Mesenchymal stem cell (in vitro differentiated cells and primary cell): ENCODE measurements around the gene PRKCQ.

Experiments
- DNase-seq: peaks from one replicate; pipeline ENCODE4 v3.0.0-alpha.2; 2013
- H2AFZ ChIP-seq: one replicate; pipeline ENCODE4 v1.6.1; 2013; ENCODE audit warnings: low read depth, mild to moderate bottlenecking, control low read depth, inconsistent platforms, low read length, moderate library complexity
- H2AK5ac ChIP-seq: 2 replicates; pipeline ENCODE4 v1.6.1; 2013; ENCODE audit warnings: low read length, moderate library complexity, mild to moderate bottlenecking, inconsistent platforms; ENCODE audit not compliant: severe bottlenecking
- H2BK120ac ChIP-seq: one replicate; pipeline ENCODE4 v1.6.1; 2013; ENCODE audit warnings: low read depth, mild to moderate bottlenecking, inconsistent platforms, low read length, moderate library complexity
- H2BK12ac ChIP-seq, 2 experiments: one replicate each; pipeline ENCODE4 v1.6.1; 2013; ENCODE audit warnings: inconsistent platforms in 2 of 2, low read length in 2 of 2, mild to moderate bottlenecking in 2 of 2, moderate library complexity in 2 of 2, control low read depth in 1 of 2
- H2BK15ac ChIP-seq: one replicate; pipeline ENCODE4 v1.6.1; 2013; ENCODE audit warnings: mild to moderate bottlenecking, low read depth, inconsistent platforms; ENCODE audit not compliant: poor library complexity, severe bottlenecking
- H2BK5ac ChIP-seq: 2 replicates; pipeline ENCODE4 v1.6.1; 2013; ENCODE audit warnings: low read depth, mild to moderate bottlenecking, low read length, control low read depth, inconsistent platforms; ENCODE audit not compliant: poor library complexity, severe bottlenecking
- H3K14ac ChIP-seq, 2 experiments: one replicate each; pipeline ENCODE4 v1.6.1; 2013; ENCODE audit warnings: inconsistent platforms in 2 of 2, low read length in 2 of 2, control low read depth in 1 of 2, mild to moderate bottlenecking in 1 of 2, moderate library complexity in 1 of 2
- H3K18ac ChIP-seq, 2 experiments: one replicate each; pipeline ENCODE4 v1.6.1; 2013; ENCODE audit warnings: inconsistent platforms in 2 of 2, low read length in 2 of 2, control low read depth in 1 of 2, low read depth in 1 of 2, mild to moderate bottlenecking in 1 of 2
- H3K23ac ChIP-seq, 2 experiments: one replicate each; pipeline ENCODE4 v1.6.1; 2013; ENCODE audit warnings: inconsistent platforms in 2 of 2, low read length in 2 of 2, mild to moderate bottlenecking in 2 of 2, moderate library complexity in 2 of 2, control low read depth in 1 of 2
- H3K27ac ChIP-seq: 2 replicates; pipeline ENCODE4 v1.5.1; 2013; ENCODE audit warnings: mild to moderate bottlenecking, moderate library complexity, low read length, control low read depth, inconsistent platforms; ENCODE audit not compliant: poor library complexity, severe bottlenecking
- H3K27me3 ChIP-seq, 2 experiments: 2 replicates each; pipeline versions ENCODE4 v1.6.1 to v1.7.0; 2013; ENCODE audit warnings: low read length in 2 of 2, mild to moderate bottlenecking in 2 of 2, moderate library complexity in 2 of 2, control low read depth in 1 of 2, inconsistent platforms in 1 of 2; ENCODE audit not compliant: control insufficient read depth in 1 of 2, insufficient read depth in 1 of 2
- H3K36me3 ChIP-seq, 2 experiments: 2 replicates each; pipeline versions ENCODE4 v1.6.1 to v1.7.0; 2013; ENCODE audit warnings: low read length in 2 of 2, control low read depth in 1 of 2, inconsistent platforms in 1 of 2, low read depth in 1 of 2, mild to moderate bottlenecking in 1 of 2; ENCODE audit not compliant: insufficient read depth in 2 of 2, control insufficient read depth in 1 of 2
- H3K4ac ChIP-seq, 2 experiments: one replicate each; pipeline ENCODE4 v1.6.1; 2013; ENCODE audit warnings: inconsistent platforms in 2 of 2, low read length in 2 of 2, mild to moderate bottlenecking in 2 of 2, moderate library complexity in 2 of 2, control low read depth in 1 of 2, low read depth in 1 of 2
- H3K4me1 ChIP-seq: 2 replicates; pipeline ENCODE4 v1.6.1; 2013; ENCODE audit warnings: low read depth, low read length, control low read depth; ENCODE audit not compliant: control insufficient read depth, insufficient read depth
- H3K4me2 ChIP-seq: 2 replicates; pipeline ENCODE4 v1.6.1; 2013; ENCODE audit warnings: low read length, mild to moderate bottlenecking, inconsistent platforms; ENCODE audit not compliant: poor library complexity, severe bottlenecking
- H3K4me3 ChIP-seq, 2 experiments: 2 replicates each; pipeline versions ENCODE4 v1.5.1 to v1.7.0; 2013; ENCODE audit warnings: low read length in 2 of 2, mild to moderate bottlenecking in 2 of 2, control low read depth in 1 of 2, low read depth in 1 of 2; ENCODE audit not compliant: insufficient read depth in 1 of 2
- H3K79me1 ChIP-seq: replicated peaks from 2 replicates; pipeline ENCODE4 v1.6.1; 2013; ENCODE audit warnings: mild to moderate bottlenecking, control low read depth, low read length, inconsistent platforms; ENCODE audit not compliant: poor library complexity, severe bottlenecking
- H3K9ac ChIP-seq: 2 replicates; pipeline ENCODE4 v1.7.0; 2013; ENCODE audit warnings: mild to moderate bottlenecking, low read length, moderate library complexity
- H3K9me3 ChIP-seq: 2 replicates; pipeline ENCODE4 v1.7.0; 2013; ENCODE audit warnings: mild to moderate bottlenecking, low read length; ENCODE audit not compliant: control insufficient read depth
- H4K8ac ChIP-seq: one replicate; pipeline ENCODE4 v1.6.1; 2013; ENCODE audit warnings: inconsistent platforms, mild to moderate bottlenecking, low read length, moderate library complexity
- H4K91ac ChIP-seq: one replicate; pipeline ENCODE4 v1.6.1; 2013; ENCODE audit warnings: mild to moderate bottlenecking, low read length, inconsistent platforms
- whole genome bisulfite sequencing: methylation state at CpG from one replicate; pipeline ENCODE4 v1.1.7; 2013; ENCODE audit warnings: mixed read lengths; 5-methylcytosine and 5-hydroxymethylcytosine counted together

Gene PRKCQ

GRCh38 chr10:6558272-6558671 is 21.8 kb downstream of the PRKCQ start:
- Histone ChIP-seq H3K14ac (no peak overlapping the region), H4K8ac (no peak overlapping the region), H3K79me1 (no peaks in the 10 kb centered on the region), H2AK5ac (no peak overlapping the region), H2BK120ac (no peak overlapping the region), H3K27me3 (peaks cover 3 to 16% of the 10 kb centered on the region in 2 experiments), H3K23ac (no peak overlapping the region), H3K36me3 (no peaks in the 10 kb centered on the region), H3K18ac (no peak overlapping the region), H3K4me2 (no peak overlapping the region), H3K27ac (no peak overlapping the region), H3K9me3 (no peaks in the 10 kb centered on the region), H3K4me3 (no peak overlapping the region), H2BK12ac (no peak overlapping the region), H2AFZ (no peak overlapping the region), H3K9ac (no peak overlapping the region), H2BK15ac (no peak overlapping the region), H4K91ac (no peak overlapping the region), H3K4me1 (no peaks in the 10 kb centered on the region), H3K4ac (no peak overlapping the region), H2BK5ac (no peak overlapping the region)
- no peak for DNase-seq
- 99% methylated on average over 2 of the region's 2 CpGs for WGBS

GRCh38 chr10:6553937-6554336 is 26.1 kb downstream of the PRKCQ start:
- Histone ChIP-seq H2BK5ac (no peak overlapping the region), H4K91ac (no peak overlapping the region), H2BK15ac (no peak overlapping the region), H2AK5ac (no peak overlapping the region), H3K27ac (no peak overlapping the region), H3K79me1 (no peaks in the 10 kb centered on the region), H3K4ac (no peak overlapping the region), H3K36me3 (no peaks in the 10 kb centered on the region), H4K8ac (no peak overlapping the region), H3K14ac (no peak overlapping the region), H3K9me3 (no peaks in the 10 kb centered on the region), H3K9ac (no peak overlapping the region), H2AFZ (no peak overlapping the region), H3K27me3 (no peaks in the 10 kb centered on the region), H3K4me1 (no peaks in the 10 kb centered on the region), H3K4me3 (no peak overlapping the region), H3K23ac (no peak overlapping the region), H2BK12ac (no peak overlapping the region), H2BK120ac (no peak overlapping the region), H3K4me2 (no peak overlapping the region), H3K18ac (no peak overlapping the region)
- WGBS: 74% methylated on average over 7 of the region's 7 CpGs
- no peak for DNase-seq

- no peaks in the 10 kb centered on the region for H3K36me3 ChIP-seq
- no peak overlapping the region for H3K4me3 ChIP-seq
- no peak overlapping the region for H4K8ac ChIP-seq
- no peak overlapping the region for H3K9ac ChIP-seq
- no peak overlapping the region for H2BK15ac ChIP-seq
- H3K4me2 ChIP-seq: no peak overlapping the region
- H3K4ac ChIP-seq: no peak overlapping the region
- no peak for DNase-seq
- no peak overlapping the region for H2AK5ac ChIP-seq
- peaks cover 0 to 16% of the 10 kb centered on the region in 2 experiments for H3K27me3 ChIP-seq
- H2AFZ ChIP-seq: no peak overlapping the region
- no peak overlapping the region for H2BK120ac ChIP-seq
- H2BK12ac ChIP-seq: no peak overlapping the region
- peaks cover 3% of the 10 kb centered on the region for H3K9me3 ChIP-seq
- H3K27ac ChIP-seq: no peak overlapping the region
- H2BK5ac ChIP-seq: no peak overlapping the region
- no peak overlapping the region for H3K18ac ChIP-seq
- H3K4me1 ChIP-seq: no peaks in the 10 kb centered on the region
- no peaks in the 10 kb centered on the region for H3K79me1 ChIP-seq
- WGBS: 51% methylated on average over 9 of the region's 9 CpGs
- H4K91ac ChIP-seq: no peak overlapping the region
- H3K23ac ChIP-seq: no peak overlapping the region
- no peak overlapping the region for H3K14ac ChIP-seq
Measured at GRCh38 chr10:6543431-6544005, 36.6 kb downstream of the PRKCQ start.

GRCh38 chr10:6542999-6543430 is 37.1 kb downstream of the PRKCQ start:
- H4K91ac ChIP-seq: no peak overlapping the region
- no peak for DNase-seq
- H3K14ac ChIP-seq: no peak overlapping the region
- peaks cover 3% of the 10 kb centered on the region for H3K9me3 ChIP-seq
- H3K4ac ChIP-seq: no peak overlapping the region
- no peak overlapping the region for H3K4me3 ChIP-seq
- no peak overlapping the region for H2BK12ac ChIP-seq
- H4K8ac ChIP-seq: no peak overlapping the region
- H2BK15ac ChIP-seq: no peak overlapping the region
- H3K79me1 ChIP-seq: no peaks in the 10 kb centered on the region
- H2AFZ ChIP-seq: no peak overlapping the region
- H3K4me1 ChIP-seq: no peaks in the 10 kb centered on the region
- no peak overlapping the region for H3K4me2 ChIP-seq
- H3K36me3 ChIP-seq: no peaks in the 10 kb centered on the region
- no peak overlapping the region for H2AK5ac ChIP-seq
- H2BK5ac ChIP-seq: no peak overlapping the region
- H3K23ac ChIP-seq: no peak overlapping the region
- H2BK120ac ChIP-seq: no peak overlapping the region
- no peak overlapping the region for H3K18ac ChIP-seq
- 30% methylated on average over 4 of the region's 9 CpGs for WGBS
- H3K27me3 ChIP-seq: peaks cover 0 to 21% of the 10 kb centered on the region in 2 experiments
- H3K27ac ChIP-seq: no peak overlapping the region
- H3K9ac ChIP-seq: no peak overlapping the region
